HG03571 (cell line): Measurements from ENCODE around the gene CACNA1I.

ENCODE experiments used
- ATAC-seq: cut with Tn5 transposase; IDR thresholded peaks from one replicate; pipeline ENCODE4 v1.9.1; 2021; ENCODE audit not compliant: unreplicated experiment

Gene CACNA1I

GRCh38 chr22:39595622-39596172, 25.1 kb downstream of the CACNA1I start:
- no peak for ATAC-seq

GRCh38 chr22:39596601-39597000, 26.0 kb downstream of the CACNA1I start:
- ATAC-seq, result no peak

- ATAC-seq, result no peak
Observed at GRCh38 chr22:39597236-39597869, 26.8 kb downstream of the CACNA1I start.

GRCh38 chr22:39598017-39598965, 27.7 kb downstream of the CACNA1I start:
- no peak for ATAC-seq

GRCh38 chr22:39600491-39601179, 30.1 kb downstream of the CACNA1I start:
- ATAC-seq, result no peak

- no peak for ATAC-seq
Observed at GRCh38 chr22:39601180-39601535, 30.6 kb downstream of the CACNA1I start.

GRCh38 chr22:39603345-39603744, 32.8 kb downstream of the CACNA1I start:
- ATAC-seq, result no peak

- no peak for ATAC-seq
Observed at GRCh38 chr22:39610246-39610645, 39.7 kb downstream of the CACNA1I start.

- no peak for ATAC-seq
Observed at GRCh38 chr22:39610766-39611165, 40.2 kb downstream of the CACNA1I start.

- no peak for ATAC-seq
Observed at GRCh38 chr22:39611360-39611759, 40.8 kb downstream of the CACNA1I start.

- no peak for ATAC-seq
Observed at GRCh38 chr22:39612811-39613548, 42.4 kb downstream of the CACNA1I start.

- ATAC-seq, result no peak
Observed at GRCh38 chr22:39613549-39613921, 43.0 kb downstream of the CACNA1I start.

GRCh38 chr22:39614442-39614841, 43.9 kb downstream of the CACNA1I start:
- no peak for ATAC-seq

GRCh38 chr22:39616051-39616450, 45.5 kb downstream of the CACNA1I start:
- no peak for ATAC-seq

GRCh38 chr22:39616781-39617180, 46.2 kb downstream of the CACNA1I start:
- no peak for ATAC-seq

- no peak for ATAC-seq
Observed at GRCh38 chr22:39617342-39617741, 46.8 kb downstream of the CACNA1I start.

- no peak for ATAC-seq
Observed at GRCh38 chr22:39617970-39618757, 47.6 kb downstream of the CACNA1I start.

- no peak for ATAC-seq
Observed at GRCh38 chr22:39618996-39619530, 48.5 kb downstream of the CACNA1I start.

GRCh38 chr22:39620924-39621690, 50.6 kb downstream of the CACNA1I start:
- no peak for ATAC-seq
